Amniotic stem cell (primary cell): Measurements from ENCODE around the gene MPV17L2.

Experiments used
- DNase-seq: peaks from one replicate; lab custom pipeline; 2025; lab: John Stamatoyannopoulos, UW

MPV17L2 gene

DNA sequence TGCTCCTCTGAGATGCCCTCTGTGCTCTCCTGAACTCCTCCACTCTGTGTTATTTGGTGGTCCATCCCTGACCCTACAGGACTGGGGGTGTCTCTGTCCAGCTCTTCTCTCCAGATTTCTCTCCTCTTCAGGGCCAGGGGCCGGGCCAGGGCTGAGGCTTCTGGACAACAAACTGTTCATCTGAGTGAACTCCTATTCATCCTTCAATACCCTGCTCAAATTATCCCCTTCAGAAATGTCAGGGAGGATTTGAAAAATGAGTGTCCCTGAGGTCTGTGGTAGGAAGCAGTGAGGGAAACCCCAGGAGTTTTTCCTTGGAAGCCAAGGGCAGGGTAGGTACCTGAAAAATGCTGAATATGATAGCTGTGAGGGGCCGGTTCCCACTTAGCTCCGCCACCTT, 25.6 kb downstream of the MPV17L2 start:
- DNase-seq: no peak

DNA sequence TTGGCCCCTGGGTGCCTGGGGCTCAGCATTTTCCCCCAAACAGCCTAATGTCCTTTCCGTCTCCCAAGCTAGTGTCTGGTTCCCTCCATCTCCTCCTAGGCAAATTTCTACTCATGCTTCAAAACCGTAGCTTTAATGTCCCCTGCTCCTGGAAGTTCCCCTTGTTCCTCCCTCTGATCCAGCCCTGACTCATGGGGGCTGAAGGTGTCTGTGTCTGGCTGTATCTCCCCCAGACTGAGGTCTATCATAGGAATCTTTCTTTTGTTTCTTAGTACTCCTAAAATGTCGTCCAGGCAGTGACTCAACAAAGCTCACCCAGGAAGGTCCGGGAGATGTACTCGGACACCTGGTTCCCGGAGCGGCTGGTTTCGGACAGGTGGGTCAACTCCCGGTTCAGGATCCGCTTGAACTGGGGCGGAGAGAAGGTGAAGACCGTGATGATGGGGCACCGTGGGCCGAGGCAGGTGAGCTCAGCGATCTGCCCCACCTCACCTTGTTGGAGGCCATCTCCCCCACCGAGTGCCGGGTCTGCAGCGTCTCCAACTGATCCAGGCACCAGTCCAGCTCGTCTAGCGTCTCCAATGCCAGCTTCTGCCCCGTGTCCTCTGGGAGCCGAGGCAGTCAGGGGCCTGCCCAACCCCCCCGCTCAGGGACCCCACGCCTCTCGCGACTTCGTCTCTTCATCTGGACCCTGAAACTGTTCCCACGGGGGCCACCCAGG, 27.1 kb downstream of the MPV17L2 start:
- DNase-seq: no peak

DNA sequence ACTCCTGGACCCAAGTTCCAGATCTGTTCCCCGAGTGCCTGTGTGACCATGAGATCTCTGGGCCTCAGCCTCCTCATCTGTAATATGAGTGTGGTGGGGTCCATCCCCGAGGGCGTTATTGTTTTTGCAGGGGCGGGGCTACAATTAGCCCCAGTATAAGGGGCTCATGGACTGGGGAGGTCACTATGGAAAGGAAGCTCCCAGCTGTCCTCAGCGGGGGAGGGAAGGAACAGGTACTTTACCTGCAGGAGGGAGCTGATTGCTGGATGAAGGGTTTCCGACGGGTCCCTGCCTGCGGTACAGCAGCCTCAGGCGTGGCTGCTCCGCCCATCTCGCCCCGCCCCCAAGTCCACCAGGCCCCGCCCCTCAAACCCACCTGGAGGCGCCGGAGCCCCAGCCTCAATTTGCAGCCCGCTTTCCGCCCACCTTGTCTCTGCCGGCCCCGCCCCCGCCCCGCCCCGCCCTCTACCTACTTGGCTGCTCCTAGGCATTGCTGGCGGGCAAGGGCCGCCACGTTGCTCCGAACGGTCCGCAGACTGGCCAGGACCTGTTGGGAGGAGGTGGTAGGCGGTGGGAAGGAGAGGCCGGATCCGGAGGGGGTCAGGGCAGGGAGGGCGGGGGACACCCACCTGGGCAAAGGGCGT, 27.7 kb downstream of the MPV17L2 start:
- DNase-seq: no peak

DNA sequence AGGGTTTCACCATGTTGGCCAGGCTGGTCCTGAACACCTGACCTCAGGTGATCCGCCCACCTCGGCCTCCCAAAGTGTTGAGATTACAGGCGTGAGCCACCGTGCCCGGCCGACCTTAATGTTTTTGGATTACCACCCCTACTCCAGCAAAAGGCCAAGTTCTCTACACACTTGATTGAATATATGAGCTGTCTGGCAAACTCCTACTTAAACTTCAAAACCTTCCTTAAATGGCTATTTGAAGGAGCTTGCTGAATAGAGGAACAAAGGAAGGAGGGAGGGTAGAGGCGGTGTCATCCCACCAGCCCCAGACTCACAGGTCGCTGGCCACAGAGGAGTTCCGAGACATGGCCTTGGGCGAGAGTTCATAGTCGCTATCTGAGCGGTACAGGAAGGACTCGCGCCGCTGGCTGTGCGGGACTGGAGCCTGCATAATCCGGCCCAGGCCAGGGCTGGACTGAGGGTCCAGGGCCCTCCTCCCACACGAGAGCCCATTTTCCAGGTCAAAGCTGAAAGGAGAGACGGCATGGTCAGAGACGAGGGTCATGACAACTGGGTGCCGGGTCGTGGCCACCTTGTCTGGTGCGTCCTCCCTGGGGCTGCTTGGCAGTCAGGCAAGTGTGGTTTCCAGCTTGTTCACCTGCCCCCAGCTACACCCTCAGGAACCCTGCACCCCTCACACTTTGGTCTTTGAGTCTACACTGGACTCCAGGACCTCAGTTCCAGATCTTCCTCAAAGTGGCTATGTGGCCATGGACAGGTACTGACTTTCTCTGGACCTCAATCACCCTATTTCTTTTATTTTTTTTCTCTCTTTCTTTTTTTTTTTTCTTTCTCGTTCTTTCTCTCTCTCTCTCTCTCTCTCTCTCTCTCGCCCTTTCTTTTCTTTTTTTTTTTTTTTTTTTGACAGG, 29.1 kb downstream of the MPV17L2 start:
- DNase-seq: no peak

GRCh38 chr19:18223860-18224524, 31.0 kb downstream of the MPV17L2 start:
- DNase-seq: no peak

DNA sequence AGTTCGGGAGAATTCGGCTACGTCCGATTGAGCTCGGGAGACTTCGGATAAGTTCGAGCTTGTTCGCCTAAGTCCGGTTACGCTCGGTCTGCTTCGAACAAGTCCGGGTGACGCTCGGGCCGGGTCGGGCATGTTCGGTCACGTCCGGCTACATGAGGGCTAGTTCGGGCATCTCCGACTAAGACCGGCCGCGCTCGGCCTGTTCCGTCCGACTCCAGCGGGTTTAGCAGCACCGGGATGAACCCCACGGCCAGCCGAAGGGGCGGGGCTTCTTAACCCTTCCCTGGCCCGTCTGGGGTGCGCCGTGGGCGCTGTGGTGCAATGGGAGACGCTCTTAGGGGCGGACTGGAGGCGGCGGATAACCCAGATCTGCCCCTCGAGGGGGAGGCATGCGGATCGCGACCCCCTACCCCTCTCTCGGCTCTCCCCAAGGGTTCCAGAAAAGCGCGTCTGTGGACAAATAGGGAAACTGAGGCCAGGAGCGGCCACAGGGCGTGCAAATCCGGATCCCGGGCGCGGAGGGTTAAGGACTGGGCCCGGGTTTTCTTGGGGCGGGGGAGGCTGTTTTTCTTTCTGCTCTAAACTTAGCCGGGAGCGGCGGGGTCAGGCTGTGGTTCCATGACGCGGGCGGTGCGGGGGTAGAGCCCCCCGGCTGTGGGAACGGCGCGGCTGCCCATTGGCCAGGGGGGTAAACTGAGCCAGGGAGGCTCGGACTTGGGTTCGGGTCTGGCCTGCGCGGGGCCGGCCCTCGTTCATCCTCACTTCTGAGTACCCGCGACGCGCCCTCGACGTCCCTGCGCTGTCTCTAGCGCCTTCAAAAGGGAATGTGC, 31.7 kb downstream of the MPV17L2 start:
- peak; percentile 99 for DNase-seq

DNA sequence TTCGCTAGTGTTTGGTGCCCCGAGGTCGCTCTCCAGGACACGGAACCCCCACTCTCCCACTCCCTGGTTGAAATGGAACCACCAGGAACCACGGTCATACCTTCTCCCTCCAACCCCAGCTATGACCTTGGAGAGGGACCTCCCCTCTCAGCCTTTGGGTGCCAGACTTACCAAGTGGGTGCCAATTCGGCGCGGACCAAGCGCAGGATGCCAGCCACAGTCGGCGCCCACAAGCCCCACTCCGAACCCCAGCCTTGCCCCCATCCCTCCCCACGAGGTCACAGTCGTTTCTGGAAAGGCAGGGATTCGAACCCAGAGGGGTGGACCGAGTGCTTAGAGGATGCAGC, 32.3 kb downstream of the MPV17L2 start:
- DNase-seq: no peak

GRCh38 chr19:18225702-18226468, 32.9 kb downstream of the MPV17L2 start, which contains the start of gene PDE4C:
TSS of gene PDE4C (minus strand) at chr19:18226438. CDS start at chr19:18226415, 23 bp downstream.
- no peak for DNase-seq

GRCh38 chr19:18226956-18227780, 34.1 kb downstream of the MPV17L2 start:
- no peak for DNase-seq

DNA sequence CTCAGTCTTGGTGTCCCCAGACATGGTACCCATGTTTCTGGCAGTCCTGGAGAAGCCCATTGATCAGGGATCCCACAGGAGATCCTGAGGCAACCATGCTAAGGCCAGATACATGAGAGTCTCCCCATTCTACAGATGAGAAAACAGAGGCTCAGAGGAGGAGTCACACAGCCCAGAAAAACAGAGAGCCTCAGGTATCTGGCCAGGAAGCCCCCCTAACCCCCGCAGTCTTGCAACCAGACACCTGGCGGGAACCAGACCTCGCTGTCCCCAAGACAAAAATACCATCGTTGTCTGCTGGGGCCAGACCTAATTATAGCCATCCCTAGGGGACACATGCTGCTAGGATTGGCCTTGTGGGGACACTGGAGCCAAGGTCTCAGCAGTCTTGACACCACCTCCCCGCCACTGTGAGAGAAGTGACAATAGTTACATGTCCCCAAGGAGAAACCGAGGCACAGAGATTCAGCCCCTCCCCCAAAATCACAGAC, 34.8 kb downstream of the MPV17L2 start:
- DNase-seq: no peak

DNA sequence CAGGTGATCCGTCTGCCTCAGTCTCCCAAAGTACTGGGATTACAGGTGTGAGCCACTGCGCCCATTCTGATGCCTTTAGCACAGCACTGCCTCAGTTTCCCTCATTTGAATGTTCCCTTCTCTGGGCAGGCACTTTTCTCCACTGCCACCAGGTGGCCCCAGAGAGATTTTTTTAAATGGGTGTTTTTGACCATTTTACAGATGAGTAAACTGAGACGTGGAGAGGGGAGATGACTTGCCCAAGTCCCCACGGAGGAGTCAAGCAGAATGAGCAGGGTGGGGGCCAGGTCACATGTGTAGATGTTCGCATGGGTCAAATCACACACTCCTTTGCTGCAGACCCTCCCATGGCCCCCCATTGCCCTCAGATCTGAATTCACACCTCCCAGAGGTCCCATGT, 36.5 kb downstream of the MPV17L2 start:
- DNase-seq: no peak

DNA sequence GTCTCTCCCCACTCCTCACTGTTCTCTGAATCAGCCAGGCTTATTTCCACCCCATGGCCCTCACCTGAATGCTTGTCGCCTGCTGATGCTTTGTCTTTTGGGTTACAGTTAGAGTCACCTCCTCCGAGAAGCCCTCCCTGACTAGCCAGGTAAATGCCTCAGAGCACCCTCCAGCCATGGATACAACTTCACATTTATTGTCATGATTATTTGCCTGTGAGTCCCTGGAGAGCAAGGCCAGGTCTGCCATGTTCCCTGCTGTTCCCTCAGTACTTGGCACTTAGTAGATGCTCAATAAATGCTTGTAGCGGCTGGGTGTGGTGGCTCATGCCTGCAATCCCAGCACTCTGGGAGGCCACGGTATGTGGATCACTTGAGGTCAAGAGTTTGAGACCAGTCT, 36.9 kb downstream of the MPV17L2 start:
- DNase-seq: no peak

- DNase-seq: no peak
Observed at GRCh38 chr19:18230941-18231734, 38.1 kb downstream of the MPV17L2 start.

GRCh38 chr19:18231775-18232174, 38.8 kb downstream of the MPV17L2 start:
- no peak for DNase-seq

DNA sequence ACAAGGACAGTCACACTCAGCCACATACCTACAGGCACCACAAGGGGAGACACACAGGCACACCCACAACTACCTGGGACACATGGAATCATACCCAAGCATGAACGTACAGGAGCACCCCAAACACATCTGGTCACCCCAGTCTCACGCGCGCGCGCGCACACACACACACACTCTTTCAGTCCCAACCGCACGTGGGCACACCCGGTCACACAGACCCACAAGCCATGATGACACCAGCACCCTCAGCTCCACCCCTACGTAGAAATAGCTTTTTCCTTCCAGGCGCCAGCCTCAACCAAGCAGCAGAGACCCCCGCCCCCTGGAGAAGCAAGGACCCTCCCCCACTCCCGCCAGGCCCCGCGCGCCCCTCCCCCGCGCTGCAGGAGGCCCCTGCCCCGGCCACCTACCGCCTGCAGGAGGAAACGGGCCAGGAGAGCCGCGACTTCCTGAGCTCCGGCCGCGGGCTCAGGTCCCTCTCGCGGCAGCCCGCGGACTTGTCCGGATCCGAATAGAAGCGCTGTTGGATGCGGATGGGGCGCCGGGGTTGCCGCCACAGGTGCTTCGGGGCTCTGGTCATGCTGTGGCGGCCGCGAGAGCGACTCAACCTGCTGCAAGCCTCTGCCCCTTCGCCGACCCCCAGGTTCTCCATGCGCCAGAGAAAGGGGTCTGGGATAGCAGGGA, 39.7 kb downstream of the MPV17L2 start:
- no peak for DNase-seq

DNA sequence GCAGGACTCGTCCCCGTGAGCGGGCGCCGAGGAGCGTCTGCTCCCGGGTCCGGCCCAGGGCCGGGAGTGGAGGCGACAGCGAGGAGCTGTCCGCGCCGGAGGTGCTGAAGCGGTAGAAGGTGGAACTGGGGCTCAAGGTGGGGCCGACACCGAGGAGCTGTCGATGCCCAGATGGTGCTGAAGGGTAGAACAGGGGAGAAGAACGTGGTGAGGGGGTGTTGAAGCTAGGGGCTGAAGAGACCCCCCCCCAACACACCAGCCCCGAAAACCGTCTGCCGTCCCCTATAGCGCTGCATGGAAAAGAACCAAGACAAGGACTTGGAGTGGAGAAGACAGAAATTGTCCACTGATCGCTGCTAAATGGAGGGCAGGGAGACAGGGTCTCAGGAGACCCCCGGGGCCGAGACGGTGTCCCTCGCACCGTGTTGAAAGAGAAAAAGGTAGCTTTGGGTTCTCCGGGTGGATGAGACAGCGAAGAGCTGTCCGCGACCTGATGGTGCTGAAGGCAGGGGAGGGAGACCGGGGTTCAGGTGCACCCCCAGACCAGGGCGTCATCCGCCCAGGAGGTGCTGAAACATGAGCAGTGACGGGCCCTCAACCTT, 40.3 kb downstream of the MPV17L2 start:
- no peak for DNase-seq

GRCh38 chr19:18234194-18234593, 41.2 kb downstream of the MPV17L2 start:
- DNase-seq: no peak

DNA sequence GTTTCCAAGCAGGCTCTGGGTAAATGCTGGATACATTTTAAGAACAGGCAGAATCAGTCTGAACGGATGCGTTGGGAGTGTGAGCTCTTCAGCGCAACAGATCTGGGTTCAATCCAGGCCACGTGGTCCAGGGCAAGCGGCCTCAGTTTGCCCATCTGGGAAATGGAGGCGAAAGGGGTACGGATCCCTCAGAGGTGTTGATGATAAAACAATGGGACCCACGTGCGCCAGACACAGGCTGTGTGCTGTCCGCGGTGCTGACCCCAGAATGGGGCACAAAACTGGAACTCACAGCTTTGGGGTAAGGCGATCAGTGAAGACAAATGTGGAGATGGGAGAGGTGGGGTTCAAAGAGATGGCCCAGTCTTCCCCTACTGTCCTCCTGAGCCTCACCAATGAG, 46.3 kb downstream of the MPV17L2 start:
- no peak for DNase-seq
